ENCODE data around the gene KRTAP5-4.

KRTAP5-4 gene

DNA sequence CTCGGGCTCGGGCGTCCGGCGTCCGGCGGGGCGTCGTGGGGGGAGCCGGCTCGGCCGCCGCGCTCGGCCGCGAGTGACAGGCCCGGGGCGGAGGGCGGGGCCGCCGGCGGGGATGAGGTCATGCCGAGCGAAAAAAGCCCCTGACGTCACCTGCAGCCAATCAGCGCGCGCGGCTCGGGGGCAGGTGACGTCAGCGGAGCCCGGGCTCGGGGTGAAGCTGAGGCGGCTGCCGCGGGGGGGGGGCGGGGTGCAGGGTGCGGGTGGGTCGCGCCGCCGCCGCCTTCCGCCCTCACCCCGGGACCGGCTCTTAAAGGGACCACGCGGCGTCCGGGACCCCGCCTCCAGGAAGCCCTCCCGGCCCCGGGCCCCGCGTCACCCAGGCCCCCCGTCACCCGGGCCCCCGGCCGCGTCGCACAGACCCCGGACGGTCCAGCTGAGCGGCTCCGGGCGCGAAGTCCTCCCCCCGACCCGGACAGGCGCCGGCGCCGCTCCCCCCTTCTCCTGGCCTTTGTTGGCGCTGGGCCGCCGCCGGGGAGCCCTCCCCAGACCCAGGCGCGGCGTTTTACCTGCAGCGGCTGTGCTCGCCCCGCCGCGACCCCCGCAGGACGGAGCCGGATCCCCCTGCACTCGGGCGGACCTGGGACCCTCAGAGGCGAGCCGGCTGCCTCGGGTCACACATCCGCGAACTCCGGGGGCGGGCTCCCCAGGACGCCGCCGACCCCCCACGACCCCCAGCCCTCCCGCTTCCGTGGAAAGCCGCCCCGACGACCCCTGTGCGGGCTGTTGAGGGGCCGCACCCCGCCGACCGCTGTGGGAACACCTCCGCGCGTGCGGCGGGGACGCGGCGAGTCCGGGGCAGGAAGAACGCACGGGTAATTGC, 49.5 kb downstream of the KRTAP5-4 start, which contains the start of gene DUSP8:
DUSP8 (minus strand) TSS at position 75 of the 880 bp plus-strand sequence. CDS start 6,445 bp downstream, outside the sequence.
- no peak for DNase-seq (ENCODE audit: low read depth, low spot score)

DNA sequence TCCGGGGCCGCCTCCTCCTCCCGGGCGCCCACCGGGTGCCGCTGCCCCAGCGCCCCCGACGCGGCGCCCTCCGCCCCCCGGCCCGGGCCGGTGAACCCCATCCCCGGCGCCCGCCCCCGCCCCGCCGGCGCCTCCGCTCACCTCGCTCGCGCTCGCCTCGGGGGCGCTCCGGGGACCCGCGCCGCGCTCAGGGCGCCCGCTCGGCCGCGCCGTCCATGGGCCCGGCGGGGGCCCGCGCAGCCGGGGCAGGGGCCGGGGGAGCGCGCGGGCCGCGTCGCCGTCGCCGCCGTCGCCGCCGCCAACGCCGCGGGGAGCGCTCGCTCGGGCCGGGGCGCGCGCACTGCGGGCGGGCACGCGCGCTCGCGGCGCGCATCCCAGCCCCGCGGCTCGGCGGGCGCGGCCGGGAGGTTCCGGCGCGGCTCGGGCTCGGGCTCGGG, 50.2 kb downstream of the KRTAP5-4 start:
- no peak for DNase-seq (ENCODE audit: low read depth, low spot score)
